ENCODE results near the gene FILIP1.
"Not testable (repeated sequence)": the region's sequence is repeated elsewhere in the genome, so short reads cannot be mapped to it uniquely, and the experiment has no call there.

The FILIP1 gene

GRCh38 chr6:75444899-75445298 is 48.7 kb downstream of the FILIP1 start:
- TF ChIP-seq, protein P1, sequence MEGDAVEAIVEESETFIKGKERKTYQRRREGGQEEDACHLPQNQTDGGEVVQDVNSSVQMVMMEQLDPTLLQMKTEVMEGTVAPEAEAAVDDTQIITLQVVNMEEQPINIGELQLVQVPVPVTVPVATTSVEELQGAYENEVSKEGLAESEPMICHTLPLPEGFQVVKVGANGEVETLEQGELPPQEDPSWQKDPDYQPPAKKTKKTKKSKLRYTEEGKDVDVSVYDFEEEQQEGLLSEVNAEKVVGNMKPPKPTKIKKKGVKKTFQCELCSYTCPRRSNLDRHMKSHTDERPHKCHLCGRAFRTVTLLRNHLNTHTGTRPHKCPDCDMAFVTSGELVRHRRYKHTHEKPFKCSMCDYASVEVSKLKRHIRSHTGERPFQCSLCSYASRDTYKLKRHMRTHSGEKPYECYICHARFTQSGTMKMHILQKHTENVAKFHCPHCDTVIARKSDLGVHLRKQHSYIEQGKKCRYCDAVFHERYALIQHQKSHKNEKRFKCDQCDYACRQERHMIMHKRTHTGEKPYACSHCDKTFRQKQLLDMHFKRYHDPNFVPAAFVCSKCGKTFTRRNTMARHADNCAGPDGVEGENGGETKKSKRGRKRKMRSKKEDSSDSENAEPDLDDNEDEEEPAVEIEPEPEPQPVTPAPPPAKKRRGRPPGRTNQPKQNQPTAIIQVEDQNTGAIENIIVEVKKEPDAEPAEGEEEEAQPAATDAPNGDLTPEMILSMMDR (IDR thresholded peaks at IDR 0.05; ENCODE audit: borderline replicate concordance, insufficient read depth, low read depth, low read length): no peak
- H3K4me3 ChIP-seq (ENCODE audit: low read depth, low read length): no peak overlapping the region

DNA sequence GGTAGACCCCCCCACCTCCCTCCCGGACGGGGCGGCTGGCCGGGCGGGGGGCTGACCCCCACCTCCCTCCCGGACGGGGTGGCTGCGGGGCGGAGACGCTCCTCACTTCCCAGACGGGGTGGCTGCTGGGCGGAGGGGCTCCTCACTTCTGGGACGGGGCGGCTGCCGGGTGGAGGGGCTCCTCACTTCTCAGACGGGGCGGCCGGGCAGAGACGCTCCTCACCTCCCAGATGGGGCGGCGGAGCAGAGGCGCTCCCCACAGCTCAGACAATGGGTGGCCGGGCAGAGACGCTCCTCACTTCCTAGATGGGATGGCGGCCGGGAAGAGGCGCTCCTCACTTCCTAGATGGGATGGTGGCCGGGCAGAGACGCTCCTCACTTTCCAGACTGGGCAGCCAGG is 51.7 kb downstream of the FILIP1 start:
- not testable (repeated sequence) for H3K4me3 ChIP-seq (ENCODE audit: low read depth, low read length)

- H3K4me3 ChIP-seq (ENCODE audit: low read depth, low read length): not testable (repeated sequence)
Measured at GRCh38 chr6:75441479-75441878, 52.1 kb downstream of the FILIP1 start.

DNA sequence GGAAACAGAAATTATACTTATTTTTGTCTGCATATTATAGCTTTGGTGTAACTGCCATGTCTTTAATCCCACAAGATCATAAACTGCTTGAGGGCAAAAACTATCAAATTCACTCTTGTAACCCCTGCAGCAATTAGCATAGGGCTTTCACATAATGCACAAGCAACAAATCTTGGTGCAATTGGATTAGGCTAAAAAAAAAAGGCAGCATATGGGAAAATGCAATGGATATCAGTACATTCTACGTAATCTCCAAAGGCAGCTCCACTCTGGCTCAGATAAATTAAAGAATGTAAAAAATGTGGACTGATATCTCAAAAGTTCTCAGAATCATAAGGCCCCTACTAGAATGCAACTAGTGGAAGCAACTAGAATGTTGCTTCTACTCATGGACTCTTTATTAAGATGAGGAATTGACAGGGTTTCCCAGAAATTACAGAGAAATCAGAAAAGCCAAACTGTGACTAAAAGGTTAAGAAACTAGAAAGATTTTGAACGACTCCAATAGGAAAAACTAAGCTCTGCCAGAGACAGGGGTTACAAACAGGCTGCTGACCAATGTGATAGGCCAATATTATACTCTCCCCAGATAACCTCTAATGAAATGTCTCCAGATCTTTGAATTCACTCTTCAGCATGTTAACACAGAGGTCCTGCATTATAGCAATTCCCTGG is 55.0 kb downstream of the FILIP1 start:
- TF ChIP-seq, protein P1 (IDR thresholded peaks at IDR 0.05; ENCODE audit: borderline replicate concordance, insufficient read depth, low read depth, low read length): no peak
- no peak overlapping the region for H3K4me3 ChIP-seq (ENCODE audit: low read depth, low read length)

- TF ChIP-seq, protein P1 (IDR thresholded peaks at IDR 0.05; ENCODE audit: borderline replicate concordance, insufficient read depth, low read depth, low read length): no peak
- no peak overlapping the region for H3K4me3 ChIP-seq (ENCODE audit: low read depth, low read length)
Measured at GRCh38 chr6:75438013-75438431, 55.6 kb downstream of the FILIP1 start.

- no peak overlapping the region for H3K4me3 ChIP-seq (ENCODE audit: low read depth, low read length)
- TF ChIP-seq, protein P1 (IDR thresholded peaks at IDR 0.05; ENCODE audit: borderline replicate concordance, insufficient read depth, low read depth, low read length): no peak
Measured at GRCh38 chr6:75437421-75437891, 56.1 kb downstream of the FILIP1 start.

DNA sequence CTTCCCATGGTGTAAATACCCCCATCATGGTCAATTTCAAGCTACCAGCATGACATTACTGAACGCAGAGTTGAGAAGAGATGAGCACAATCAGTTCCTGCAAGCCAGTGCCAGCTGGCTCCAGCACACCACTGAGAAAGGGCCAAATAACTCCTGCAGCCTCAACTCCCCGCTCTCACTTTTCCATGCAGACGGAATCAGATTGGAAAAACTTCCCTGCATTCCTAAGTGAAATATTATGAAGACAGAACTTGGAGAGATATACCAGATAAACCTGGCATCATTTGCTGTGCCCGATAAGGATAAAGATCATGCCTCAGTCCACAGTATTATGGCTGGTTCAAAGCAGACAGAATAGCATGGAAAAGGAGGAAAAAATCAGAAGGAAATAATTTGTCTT is 56.7 kb downstream of the FILIP1 start:
- TF ChIP-seq, protein P1 (IDR thresholded peaks at IDR 0.05; ENCODE audit: borderline replicate concordance, insufficient read depth, low read depth, low read length): no peak
- no peak overlapping the region for H3K4me3 ChIP-seq (ENCODE audit: low read depth, low read length)

DNA sequence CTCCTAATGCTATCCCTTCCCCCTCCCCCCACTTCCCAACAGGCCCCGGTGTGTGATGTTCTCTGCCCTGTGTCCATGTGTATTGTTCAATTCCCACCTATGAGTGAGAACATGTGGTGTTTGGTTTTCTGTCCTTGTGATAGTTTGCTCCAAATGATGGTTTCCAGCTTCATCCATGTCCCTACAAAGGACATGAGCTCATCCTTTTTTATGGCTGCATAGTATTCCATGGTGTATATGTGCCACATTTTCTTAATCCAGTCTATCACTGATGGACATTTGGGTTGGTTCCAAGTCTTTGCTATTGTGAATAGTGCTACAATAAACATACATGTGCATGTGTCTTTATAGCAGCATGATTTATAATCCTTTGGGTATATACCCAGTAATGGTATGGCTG is 60.8 kb downstream of the FILIP1 start:
- not testable (repeated sequence) for H3K4me3 ChIP-seq (ENCODE audit: low read depth, low read length)

- H3K4me3 ChIP-seq (ENCODE audit: low read depth, low read length): no peak overlapping the region
- TF ChIP-seq, protein P1 (IDR thresholded peaks at IDR 0.05; ENCODE audit: borderline replicate concordance, insufficient read depth, low read depth, low read length): no peak
Measured at GRCh38 chr6:75431379-75431778, 62.2 kb downstream of the FILIP1 start.

Measured in GM12875 (cell line).